Measurements from ENCODE around the gene EIF4A3.
"Not testable (repeated sequence)": the region's sequence is repeated elsewhere in the genome, so short reads cannot be mapped to it uniquely, and the experiment has no call there.

The EIF4A3 gene

DNA sequence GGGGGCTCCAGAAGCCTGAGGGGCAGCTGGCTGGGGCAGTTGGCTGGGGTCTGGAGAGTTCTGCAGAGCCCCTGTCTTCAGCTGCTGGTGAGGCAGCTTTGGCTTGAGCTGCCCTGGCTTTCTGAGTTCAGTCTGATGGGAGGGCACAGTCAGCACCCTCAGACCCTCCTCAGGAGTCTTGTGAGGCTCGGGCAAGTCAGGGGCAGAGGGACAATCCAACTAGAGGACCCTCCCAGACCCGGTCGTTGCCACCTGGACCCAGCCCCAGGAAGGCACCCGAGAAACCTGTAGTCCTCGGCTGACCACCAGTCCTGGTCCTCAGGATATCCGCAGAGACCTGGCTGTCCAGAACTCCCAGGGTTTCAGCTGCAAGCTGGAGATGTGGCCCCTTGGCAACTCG is 24.8 kb upstream of the EIF4A3 start:
- no peak for DNase-seq

DNA sequence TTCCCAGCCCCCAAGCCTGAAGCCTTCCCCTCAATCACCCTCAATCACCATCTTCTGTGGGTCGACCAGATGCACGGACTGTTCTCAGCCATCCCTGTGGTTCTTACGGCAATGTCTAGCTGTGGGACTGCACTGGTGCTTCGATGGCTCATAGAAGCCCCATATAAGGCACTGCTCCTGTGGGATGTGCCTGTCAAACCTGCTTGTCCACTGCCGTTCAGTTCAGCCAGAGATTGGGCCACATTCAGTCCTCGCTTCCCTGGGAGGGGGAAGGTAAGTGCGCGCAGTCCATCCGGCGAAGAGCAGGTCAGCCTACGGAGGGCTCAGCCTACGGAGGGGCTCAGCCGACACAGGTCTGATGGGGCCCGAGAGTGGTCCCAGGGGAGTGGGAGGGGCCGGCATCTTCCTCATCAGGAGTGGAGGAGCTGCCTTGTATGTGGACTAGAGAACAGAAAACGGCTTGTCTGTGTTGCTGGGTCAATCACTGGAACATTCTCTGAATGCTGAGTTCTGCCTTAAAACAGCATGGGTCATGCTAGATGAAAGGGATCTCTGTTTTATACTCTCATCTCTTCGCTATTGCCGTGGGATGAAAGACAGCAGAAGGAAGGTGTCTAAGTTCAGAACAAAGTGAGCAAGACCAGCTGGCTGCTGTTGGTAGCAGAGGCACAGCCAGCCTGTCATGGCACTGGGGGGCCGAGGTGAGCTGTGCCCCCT is 23.0 kb upstream of the EIF4A3 start, which contains the start of gene CARD14:
TSS of gene CARD14 (plus strand) at position 247 of the 717 bp plus-strand sequence. CDS start 11,409 bp downstream, outside the sequence.
- no peak for DNase-seq

DNA sequence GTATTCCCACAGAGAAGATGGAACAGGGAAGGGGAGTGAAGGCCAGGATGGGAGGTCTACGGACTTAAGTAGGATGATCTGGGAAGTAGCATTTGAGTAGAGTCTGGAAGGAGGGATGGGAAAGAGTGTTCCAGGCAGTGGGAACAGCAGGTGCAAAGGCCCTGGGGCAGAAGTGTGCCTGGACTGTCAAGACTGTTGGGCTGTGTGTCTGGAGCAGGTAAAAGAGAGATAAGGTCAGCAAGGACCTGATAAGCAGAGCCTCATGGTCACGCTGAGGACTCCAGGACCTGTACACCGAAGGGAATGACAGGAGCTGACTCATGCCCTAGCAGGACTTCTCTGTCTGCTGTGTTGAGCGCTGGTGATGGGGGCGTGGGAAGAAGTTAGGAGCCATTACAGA is 22.2 kb upstream of the EIF4A3 start:
- no peak for DNase-seq

DNA sequence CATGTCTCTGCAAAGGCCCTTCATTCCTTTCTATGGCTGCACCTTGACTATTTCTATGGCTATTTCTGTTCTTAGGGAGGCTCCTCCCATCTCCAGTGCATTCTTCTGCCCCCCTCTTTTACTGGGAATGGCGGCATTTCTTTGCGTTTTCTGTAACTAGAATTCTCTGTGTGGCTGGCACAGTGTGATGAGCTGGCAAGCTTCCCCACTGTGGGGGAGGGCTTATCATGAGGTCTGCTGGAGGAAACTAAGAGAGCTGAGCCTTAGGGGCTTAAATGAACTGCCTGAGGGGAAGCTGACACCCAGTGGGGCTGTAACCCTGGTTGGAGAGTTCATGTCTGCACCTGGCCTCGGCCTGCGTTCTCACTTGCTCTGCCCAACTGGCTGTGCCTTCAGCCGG is 21.4 kb upstream of the EIF4A3 start:
- DNase-seq, result no peak

DNA sequence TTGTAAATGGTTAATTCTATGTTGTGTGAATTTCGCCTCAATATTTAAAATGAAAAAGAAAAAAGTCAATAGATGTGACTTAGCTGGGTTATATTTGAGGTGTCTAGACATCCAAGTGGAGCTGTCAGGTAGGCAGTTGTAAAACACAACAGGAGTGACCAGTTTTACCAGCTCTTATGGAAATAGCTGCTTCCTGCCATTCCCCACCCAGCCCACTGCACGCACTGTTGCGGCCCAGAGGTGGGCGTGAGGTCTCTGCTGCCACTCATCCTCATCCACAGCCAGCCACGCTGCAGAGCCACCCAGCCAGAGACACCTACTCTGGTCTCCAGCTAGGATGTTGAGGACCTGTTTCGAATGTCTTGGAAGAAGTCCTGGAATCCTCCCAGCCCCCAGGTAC is 19.5 kb upstream of the EIF4A3 start:
- DNase-seq, result no peak

DNA sequence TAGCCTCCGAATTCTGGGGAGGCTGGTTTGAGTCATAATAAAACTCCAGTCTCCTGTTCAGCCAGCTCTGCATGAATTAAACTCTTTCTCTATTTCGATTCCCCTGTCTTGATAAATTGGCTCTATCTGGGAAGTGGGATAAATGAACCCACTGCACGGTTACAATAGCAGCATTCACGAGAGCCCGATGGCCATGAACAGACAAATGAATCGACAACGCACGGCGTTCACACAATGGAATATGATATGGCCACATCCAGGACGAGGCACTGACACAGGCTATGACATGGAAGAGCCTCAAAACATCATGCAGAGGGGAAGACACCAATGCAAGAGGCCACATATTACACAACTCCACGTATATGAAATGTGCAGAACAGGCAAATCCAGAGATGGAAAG is 17.3 kb upstream of the EIF4A3 start:
- no peak for DNase-seq

DNA sequence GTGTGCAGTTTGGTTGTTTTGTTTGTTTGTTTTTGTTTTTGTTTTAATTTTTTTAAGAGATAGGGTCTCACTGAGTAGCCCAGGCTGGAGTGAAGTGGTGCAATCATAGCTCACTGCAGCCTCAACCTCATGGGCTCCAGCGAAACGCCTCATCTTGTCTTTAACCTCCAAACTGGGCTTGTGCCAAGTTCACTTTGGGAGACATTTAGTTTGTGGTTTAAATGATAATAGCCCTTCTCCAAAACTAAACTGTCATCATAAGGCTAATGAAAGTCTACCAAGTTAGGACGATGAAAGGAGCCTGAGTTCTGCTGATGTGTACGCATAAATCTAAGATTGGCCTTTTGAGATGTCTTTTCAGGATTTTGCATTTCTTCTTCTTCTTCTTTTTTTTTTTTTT is 16.4 kb upstream of the EIF4A3 start:
- no peak for DNase-seq

DNA sequence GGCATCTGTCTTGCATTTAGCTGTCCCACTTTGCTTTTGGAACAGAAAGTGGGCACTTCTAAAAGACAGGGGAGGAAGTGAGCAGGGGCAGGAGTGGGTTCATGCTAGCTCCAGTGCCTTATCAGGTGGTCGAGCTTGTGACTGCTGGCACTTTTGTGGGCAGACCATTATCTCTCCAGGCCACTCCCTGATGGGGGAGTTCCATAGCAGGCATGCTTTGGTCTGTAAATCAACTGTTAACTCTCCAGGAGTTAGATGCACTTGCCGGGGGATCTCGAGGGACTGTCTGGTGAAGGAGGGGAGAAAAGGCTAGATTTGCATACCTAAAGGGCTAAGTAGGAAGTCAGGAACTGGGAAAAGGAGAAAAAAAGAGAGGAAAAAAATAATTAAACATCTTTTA is 13.6 kb upstream of the EIF4A3 start:
- no peak for DNase-seq

DNA sequence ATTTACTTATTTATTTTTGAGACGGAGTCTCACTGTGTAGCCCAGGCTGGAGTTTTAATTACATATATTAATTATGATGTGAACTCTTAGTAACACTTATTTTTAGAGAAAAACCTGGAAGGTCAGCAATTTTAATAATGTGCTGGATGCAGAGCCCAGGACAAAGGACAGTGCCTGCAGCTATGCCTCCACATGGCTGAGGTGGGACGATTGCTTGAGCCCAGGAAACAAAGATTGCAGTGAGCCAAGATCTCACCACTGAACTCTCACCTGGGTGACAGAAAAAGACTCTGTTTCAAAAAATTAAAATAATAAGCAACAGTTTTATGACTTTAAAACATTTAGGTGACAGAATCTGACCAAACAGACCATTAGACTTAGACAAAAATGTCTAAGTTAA is 11.9 kb upstream of the EIF4A3 start:
- no peak for DNase-seq

DNA sequence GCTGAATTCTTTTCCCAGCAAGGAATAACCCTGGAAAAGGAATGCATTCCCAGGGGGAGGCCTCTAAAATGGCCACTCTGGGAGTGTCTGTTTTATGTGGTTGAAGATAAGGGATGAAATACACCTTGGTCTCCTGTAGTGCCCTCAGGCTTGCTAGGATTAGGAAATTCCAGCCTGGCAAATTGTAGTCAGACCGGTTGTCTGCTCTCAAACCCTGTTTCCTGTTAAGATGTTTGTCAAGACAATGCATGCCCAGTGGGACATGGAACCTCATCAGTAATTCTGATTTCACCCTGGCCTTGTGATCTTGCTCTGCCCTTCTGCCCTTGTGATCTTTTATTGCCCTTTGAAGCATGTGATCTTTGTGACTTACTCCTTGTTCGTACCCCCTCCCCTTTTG is 8.7 kb upstream of the EIF4A3 start:
- not testable (repeated sequence) for DNase-seq

DNA sequence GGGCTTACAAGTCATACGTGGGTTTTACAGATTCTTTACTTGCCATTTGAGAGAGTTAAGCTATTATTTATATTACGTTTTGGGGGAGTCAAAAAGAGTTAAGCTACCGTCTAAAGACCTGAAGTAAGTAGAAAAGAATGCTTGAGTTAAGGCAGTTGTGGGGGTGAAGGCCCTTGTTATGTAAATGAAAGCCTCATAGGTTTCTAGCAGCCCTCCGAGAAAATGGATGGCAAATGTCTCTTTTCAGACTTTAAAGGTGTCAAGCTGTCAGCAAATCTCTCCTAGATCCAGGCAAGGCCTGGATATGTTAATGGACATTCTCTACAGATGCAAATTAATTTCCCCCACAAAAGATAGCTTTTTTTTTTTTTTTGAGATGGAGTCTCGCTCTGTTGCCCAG is 7.2 kb upstream of the EIF4A3 start:
- no peak for DNase-seq

DNA sequence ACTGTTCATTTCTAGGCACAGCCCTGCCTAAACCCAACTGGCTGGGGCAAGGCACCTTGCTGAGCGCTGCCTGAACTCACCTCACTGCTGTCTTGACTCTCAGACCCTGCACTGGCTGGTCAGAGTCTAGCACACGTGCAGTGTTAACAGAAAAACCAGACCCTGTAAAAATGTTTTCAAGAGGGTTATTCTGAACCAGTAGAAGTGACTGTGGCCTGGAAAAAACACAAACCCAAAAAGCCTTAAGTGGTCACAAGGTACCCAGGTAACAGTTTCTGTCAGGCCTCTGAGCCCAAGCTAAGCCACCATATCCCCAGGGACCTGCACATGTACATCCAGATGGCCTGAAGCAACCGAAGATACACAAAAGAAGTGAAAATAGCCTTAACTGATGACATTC is 6.1 kb upstream of the EIF4A3 start:
- peak; percentile 7 for DNase-seq

DNA sequence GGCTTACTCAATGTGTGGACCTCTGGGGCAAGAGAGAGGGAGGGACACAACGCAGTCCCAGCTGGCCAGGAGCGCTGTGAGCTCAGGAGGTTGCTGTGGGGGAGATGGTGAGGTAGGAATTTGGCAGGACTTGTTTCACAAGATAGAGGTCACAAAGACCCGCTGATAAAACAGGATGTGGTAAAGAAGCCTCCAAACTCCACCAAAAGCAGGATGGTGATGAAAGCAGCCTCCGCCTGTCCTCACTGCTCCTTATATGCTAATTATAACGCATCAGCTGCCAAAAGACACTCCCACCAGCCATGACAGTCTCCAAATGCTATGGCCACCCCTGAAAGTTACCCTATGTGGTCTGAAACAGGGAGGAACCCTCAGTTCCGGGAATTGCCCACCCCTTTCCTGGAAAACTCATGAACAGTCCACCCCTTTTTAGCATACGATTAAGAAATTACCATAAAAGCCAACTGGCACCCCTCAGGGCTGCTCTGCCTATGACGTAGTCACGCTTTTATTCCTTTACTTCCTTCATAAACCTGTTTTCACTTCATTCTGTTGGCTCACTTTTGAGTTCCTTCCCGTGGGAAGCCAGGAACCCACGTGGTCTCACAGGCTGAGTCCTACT is 5.3 kb upstream of the EIF4A3 start:
- no peak for DNase-seq

DNA sequence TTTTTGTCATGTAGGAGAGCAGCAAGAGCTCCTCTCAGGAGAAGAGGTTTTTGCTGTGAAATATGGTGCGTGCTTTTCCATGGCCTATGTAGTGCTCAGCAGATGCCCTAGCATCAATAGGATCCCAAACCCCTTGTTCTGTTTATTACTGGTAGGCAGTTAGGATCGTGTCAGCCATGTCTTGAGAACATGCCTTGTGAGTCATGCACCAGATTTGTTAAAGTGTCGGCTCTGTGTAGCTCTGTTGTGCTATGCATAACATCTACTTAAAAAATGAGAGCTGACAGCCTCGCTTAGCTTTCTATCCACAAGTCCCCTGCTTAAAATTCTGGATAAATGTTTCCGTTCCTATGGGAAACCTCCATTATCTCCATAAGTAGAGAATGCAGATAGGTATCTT is 4.4 kb upstream of the EIF4A3 start:
- no peak for DNase-seq

DNA sequence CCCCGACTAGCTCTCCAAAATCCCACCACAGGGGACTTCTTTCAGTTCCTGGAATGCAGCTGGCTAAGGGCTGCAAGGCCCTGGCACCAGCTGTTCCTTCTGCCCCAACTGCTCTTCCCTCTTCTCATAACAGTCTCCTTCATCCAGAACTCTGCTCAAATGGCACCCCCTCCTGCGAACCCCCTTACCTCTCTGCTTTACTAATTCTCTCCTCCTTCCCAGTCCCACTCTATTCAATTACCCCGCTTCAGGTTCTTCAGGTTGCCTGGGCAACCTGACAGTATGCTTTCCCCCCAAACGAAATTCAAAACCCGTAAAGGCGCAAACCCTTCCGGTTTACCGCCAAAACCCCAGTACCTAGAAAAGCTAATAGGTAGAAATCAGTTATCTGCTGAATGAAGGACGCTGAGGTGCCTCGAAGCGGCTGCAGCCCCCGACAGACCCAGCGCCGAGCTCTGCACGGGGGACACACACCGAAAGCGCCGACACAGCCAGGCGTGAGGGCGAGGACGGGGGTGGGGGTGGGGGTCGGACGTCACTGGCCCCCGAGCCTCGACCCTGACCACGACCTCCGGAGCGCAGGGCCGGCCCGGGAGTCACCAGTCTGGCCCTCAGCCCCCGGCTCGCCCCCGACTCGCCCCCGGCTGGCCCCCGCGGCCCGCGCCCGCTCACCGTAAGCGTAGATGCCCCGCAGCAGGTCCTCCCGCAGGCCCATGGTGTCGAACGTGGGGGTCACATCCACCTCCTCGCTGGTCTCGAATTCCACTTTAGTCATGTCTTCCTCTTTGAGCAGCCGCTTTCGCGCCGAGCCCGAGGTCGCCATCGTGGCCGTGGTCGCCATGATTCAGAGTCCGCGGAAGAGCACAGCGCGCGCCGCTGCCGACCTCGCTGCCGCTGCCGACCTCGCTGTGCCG is 550 bp downstream of the EIF4A3 start:
- DNase-seq, result peak; percentile 36

DNA sequence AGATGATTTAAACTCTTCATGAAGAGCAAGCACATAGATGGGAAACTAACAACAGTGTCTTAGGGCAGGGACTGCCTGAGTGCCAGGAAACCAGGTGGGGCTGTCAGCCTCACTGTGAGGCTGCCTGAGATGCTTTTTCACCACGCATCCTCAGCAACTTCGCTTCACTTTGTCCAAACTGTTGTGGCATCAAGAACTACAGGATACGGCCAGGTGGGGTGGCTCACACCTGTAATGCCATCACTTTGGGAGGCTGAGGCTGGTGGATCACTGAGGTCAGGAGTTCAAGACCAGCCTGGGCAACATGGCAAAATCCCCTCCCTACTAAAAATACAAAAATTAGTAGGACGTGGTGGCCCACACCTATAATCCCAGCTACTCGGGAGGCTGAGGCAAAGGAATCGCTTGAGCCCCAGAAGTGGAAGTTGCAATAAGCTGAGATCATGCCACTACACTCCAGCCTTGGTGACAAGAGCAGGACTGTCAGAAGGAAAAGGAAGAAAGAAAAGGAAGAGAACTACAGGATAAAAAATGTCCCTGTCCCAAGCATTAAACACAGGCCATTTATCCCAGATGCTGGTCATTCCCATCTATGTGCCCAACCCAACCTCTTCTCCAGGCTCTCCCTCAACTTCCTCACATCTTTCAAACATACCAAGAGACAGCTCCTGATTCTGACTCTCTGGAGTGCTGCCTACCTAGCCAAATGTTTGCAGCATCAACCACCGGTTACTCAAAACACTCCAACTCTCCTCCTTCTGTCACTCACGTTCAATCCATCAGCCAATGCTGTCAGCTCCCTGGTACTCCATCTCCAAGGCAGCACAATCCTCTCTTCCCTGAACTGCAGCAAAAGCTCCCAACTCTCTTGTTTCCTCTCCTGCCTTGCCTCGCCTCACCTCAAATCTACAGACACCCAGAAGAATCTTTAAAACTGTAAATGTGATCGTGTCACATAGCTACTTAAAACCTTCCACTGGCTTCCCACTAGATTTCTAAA is 1.6 kb downstream of the EIF4A3 start:
- no peak for DNase-seq

DNA sequence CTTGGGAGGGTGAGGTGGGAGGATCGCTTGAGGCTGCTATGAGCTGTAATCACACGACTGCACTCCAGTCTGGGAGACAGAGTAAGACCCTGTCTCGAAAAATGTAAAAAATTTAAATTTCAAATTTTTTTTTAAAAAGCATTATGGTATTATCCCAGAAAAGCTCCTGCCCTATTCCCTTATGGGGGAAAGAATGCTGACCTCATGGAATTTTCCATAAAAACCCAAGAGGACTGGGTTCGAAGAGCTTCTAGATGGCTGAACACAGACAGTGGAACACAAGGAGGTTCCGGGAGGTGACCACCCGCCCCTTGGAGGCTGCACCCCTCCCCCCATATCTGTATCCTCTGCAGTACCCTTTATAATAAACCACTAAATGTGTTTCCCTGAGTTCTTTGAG is 4.0 kb downstream of the EIF4A3 start:
- no peak for DNase-seq

DNA sequence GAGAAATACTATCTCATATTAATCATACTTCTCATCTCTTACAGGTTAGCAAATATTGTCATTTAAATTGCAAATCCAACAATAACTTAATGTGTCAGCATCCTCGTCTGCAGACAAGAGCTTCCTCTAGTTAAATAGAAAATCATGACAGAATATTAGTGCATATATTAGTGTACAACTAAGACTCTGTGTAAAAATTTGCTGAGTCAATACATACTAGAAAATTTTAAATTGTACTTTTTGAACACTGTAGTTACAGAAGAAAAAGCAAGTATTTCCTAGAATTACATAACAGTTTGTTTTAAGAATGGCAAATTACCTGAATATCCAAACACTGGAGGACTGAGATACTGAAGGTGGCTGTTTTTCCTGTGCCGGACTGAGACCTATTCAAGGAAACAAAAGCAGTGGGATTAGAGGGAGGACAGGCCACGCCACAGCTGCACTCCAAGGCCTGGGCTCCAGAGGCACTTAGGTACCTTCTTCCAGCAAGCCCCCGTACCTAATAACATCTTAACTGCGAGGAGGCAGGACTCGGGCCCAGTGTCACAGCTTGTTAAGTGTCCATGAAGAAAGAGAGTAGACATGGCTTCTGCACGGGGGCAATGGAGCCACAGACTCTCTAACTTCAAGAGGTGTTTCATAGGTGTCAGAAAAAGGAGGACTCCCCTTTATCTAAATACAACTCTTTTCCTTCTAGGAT is 5.3 kb downstream of the EIF4A3 start:
- DNase-seq, result no peak

DNA sequence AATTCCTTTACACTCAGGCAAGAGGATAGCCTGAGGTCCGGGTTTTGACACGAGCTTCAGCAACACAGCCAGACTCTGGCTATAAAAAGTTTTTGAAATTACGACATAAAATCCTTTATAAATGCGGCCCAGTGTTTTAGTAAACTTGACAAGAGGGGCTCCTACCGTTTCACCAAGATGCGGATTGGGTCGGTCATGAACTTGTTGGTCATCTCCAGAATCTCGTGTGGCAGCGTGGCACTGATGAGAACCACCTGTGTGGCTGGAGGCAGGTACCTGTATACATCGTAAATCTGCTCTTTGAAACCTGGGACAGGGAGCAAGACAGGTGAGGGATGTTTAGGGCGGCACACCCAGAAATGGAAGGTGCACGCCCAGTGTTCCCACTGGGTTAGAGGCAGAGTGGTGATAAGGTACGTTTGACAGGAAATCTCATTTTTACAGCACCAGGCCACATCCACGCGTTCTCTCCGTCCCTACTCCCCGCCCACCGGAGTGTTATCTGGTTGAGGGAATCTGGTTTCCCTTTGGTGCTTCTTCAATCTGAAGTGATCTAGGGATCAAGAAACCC is 8.0 kb downstream of the EIF4A3 start:
- DNase-seq, result no peak

DNA sequence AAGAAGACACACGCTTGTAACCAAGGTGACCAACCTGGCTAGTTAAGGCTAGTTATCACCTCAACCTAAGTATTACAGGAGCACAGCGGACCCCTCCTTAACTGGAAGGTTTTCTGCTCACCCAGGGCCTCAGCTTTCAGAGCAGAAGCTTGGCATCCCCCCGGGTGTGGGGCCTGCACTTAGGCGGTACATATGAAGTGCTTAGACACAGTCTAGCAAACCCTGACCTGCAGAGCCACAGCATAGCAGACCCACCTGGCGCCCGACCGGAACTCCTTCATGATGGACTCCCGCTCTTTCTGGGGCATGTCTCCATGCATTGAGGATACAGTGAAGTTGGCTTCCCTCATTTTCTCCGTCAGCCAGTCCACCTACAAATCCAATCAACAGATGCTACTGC is 9.8 kb downstream of the EIF4A3 start:
- DNase-seq, result no peak

DNA sequence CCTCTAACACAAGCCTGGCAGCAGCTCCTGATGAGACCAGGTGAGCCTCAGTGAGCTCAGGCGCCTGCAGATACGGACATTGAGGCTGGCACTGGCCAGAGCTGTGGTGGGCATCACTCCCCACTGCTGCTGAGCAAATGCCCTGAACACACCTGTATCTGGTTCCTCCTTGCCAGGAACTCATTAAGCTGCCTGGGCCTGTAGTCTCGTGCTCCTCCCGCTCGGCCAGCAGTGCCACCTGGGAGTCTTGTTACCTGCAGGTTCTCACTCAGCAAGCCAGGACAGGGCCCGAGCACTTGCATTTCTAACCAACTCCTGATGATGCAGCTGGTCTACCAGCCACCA is 13.3 kb downstream of the EIF4A3 start:
- DNase-seq, result no peak
